Transverse colon (tissue), 4 donors: ENCODE data around the gene TMEM86A.
A peak's percentile ranks its signal among the peaks of the same experiment; 100 is the strongest.

Experiments
- CTCF ChIP-seq, 5 experiments: fragments of 200-600 bp in 3 of 5; fragments of 450-650 bp in 2 of 5; sonication (generic) in 3 of 5; IDR thresholded peaks; 1 replicate in 2 of 5; 2 replicates in 3 of 5; pipeline ENCODE4 v1.5.1; 2016 to 2017; ENCODE audit warnings: antibody characterized with exemption in 5 of 5, inconsistent platforms in 3 of 5, mild to moderate bottlenecking in 2 of 5, moderate library complexity in 1 of 5
- POLR2AphosphoS5 ChIP-seq, 3 donors: sonication (generic); formaldehyde crosslinking; IDR thresholded peaks; one replicate each; pipeline ENCODE4 v1.6.1; 2016; ENCODE audit warnings: antibody characterized with exemption in 3 of 3

GRCh38 chr11:18727479-18728236 lies 29.1 kb downstream of the TMEM86A start:
- TF ChIP-seq POLR2AphosphoS5 (IDR thresholded peaks at IDR 0.05) (no peak), CTCF (IDR thresholded peaks at IDR 0.05) (peak; percentile 56 to 74 (median 70))
